AG09309 (cell line): Measurements from ENCODE around the gene C7orf33.
A peak's percentile ranks its signal among the peaks of the same experiment; 100 is the strongest.

Experiments used
- DNase-seq: peaks from one replicate; pipeline ENCODE4 v3.0.0-alpha.2; 2010; ENCODE audit warnings: low read depth
- H3K4me3 ChIP-seq: 2 replicates; pipeline ENCODE4 v1.5.1; 2011; ENCODE audit warnings: mild to moderate bottlenecking, low read depth, low read length, moderate library complexity; ENCODE audit not compliant: control insufficient read depth
- TF ChIP-seq, protein P1 (sequence below): IDR thresholded peaks from 2 replicates; pipeline ENCODE4 v1.5.1; 2011; ENCODE audit warnings: mild to moderate bottlenecking, low read depth, low read length, inconsistent platforms; ENCODE audit not compliant: insufficient read depth, control insufficient read depth; ENCODE audit errors: missing control alignments

C7orf33 gene

DNA sequence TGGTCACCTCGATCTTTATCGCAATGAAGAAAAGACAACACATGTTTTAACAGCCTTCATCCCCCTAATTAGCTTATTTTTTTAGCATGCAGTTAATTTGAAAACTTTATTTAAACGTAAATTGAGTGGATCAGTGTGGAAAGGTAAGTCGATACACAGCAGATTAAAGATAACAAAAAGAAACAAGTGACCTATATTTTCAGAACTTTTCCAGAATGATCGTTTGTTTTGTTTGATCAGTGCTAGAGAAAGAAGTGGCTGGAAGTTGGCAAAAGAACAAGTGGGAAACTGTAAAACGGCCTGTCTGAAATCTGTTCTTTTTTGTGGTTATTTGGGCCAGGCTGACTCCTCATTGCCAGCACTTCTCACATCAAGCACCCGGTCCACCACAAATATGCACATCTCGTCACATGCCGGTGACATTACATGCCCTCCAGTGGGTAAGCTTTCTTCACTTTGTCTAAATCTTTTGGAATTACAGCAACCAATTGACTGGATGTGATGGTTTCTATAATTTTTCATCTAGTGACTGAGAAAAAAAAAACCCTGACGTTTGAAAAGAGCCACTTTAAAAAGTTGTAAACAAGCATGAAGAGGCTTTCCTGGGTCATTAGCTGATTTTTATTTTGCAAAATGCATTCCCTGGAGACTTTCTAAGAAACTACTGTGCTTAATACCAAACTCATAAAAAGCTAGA lies 33.2 kb downstream of the C7orf33 start:
- TF ChIP-seq, protein P1, sequence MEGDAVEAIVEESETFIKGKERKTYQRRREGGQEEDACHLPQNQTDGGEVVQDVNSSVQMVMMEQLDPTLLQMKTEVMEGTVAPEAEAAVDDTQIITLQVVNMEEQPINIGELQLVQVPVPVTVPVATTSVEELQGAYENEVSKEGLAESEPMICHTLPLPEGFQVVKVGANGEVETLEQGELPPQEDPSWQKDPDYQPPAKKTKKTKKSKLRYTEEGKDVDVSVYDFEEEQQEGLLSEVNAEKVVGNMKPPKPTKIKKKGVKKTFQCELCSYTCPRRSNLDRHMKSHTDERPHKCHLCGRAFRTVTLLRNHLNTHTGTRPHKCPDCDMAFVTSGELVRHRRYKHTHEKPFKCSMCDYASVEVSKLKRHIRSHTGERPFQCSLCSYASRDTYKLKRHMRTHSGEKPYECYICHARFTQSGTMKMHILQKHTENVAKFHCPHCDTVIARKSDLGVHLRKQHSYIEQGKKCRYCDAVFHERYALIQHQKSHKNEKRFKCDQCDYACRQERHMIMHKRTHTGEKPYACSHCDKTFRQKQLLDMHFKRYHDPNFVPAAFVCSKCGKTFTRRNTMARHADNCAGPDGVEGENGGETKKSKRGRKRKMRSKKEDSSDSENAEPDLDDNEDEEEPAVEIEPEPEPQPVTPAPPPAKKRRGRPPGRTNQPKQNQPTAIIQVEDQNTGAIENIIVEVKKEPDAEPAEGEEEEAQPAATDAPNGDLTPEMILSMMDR = no peak
- no peak overlapping the region for H3K4me3 ChIP-seq
- peak; percentile 34 for DNase-seq

DNA sequence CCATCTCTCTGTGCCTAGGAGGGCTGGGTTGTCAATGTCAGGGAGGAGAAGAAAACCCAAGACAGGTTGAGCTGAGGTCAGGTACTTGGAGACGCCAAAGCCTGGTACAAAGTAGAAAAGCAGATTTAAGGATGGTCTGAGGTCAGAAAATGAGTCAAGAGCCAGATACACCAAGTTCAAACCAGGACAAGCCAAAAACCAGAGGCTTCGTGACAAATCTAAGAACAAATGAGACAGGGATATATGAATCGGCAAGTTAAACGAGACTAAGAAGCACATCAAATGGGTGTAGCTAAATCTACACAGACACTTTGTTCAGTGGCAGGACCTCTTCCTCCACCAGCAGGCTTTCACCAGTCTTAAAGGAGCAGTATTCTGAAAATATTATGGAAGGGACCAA lies 34.2 kb downstream of the C7orf33 start:
- H3K4me3 ChIP-seq = no peak overlapping the region
- no peak for DNase-seq
- TF ChIP-seq, protein P1 = no peak

DNA sequence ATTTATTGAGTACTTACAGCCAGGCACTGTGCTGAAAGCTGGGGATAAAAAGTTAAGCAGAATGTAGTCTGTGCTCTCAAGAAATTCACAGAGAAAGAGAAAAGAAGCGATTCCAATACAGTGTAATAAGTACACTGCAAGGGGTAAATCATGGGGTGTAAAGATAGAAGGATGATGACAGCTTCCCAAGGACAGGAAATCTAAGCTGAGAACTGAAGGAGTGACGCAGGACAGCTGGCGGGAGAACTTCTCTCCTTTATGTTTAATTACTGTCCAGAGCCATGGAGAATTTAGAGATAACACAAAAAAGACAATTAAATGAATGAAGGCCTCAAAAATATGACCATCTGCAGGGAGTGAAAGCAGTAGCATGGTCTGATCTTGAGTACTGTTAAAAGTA lies 34.8 kb downstream of the C7orf33 start:
- DNase-seq = no peak
- H3K4me3 ChIP-seq = no peak overlapping the region
- TF ChIP-seq, protein P1 = no peak

- H3K4me3 ChIP-seq = no peak overlapping the region
- no peak for DNase-seq
- TF ChIP-seq, protein P1 = no peak
Measured at GRCh38 chr7:148626828-148627227, 36.3 kb downstream of the C7orf33 start.

- TF ChIP-seq, protein P1 = no peak
- no peak for DNase-seq
- H3K4me3 ChIP-seq = no peak overlapping the region
Measured at GRCh38 chr7:148628011-148628410, 37.4 kb downstream of the C7orf33 start.

DNA sequence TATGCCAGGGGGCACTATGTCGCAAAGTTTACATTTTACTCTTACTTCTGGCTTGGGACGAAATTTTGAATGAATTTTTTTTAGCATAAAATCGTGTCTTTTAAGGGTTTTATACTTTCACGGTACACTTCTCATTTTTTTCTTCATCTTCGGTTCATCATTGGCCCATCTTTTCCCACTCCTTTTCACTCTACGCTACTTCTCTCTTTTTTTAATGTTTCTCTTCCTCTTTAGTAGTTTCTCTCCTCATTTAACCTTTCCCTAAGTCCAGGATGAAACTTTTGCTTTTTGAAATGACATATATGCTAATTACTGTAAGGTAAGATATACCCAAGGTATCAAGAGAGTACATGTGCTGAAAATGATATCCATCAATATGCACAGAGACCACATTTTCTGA lies 39.5 kb downstream of the C7orf33 start:
- no peak for DNase-seq
- no peak overlapping the region for H3K4me3 ChIP-seq
- TF ChIP-seq, protein P1 = no peak

DNA sequence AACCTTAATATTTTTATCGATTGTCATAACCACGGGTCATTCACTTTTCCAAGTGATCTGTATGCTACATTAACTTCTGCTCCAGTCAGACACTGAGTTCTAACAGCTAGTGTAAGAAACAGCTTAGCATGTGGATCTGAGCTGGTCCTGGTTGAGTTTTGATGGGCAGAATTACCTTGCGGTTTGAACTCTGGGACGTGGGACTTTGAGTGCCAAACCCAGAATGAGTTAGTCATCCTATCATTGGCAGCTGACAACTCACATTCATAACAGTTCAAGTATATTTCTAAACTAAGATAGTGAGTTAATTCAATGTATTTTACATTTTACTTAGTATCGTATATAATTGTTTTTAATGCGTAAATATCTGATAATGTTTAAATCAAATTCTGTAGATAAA lies 43.2 kb downstream of the C7orf33 start:
- no peak overlapping the region for H3K4me3 ChIP-seq
- TF ChIP-seq, protein P1 = no peak

More for the DNA sequence above, 43.2 kb downstream of the C7orf33 start:
- DNase-seq = no peak
